A549 (cell line): ENCODE results near the gene DZIP3.

Source experiments
- CHD2 ChIP-seq: fragments of 150-350 bp; IDR thresholded peaks from 2 replicates; pipeline ENCODE4 v1.6.1; 2014; ENCODE audit warnings: low read length; ENCODE audit not compliant: partially characterized antibody
- CTCF ChIP-seq: fragments of >200 bp; sonication (Bioruptor Twin); formaldehyde crosslinking; IDR thresholded peaks from 3 replicates; pipeline ENCODE4 v1.5.1; 2016

GRCh38 chr3:108623504-108623903, 34.0 kb downstream of the DZIP3 start:
- no peak for TF ChIP-seq CTCF
- TF ChIP-seq CHD2: no peak
